Measurements from ENCODE around the gene PRSS3.
A peak's percentile ranks its signal among the peaks of the same experiment; 100 is the strongest.
"Not testable (repeated sequence)": the region's sequence is repeated elsewhere in the genome, so short reads cannot be mapped to it uniquely, and the experiment has no call there.

PRSS3 gene

GRCh38 chr9:33787839-33788238, 7.5 kb upstream of the PRSS3 start:
- no peak for DNase-seq

GRCh38 chr9:33789429-33789828, 5.9 kb upstream of the PRSS3 start:
- DNase-seq = not testable (repeated sequence)

- DNase-seq = no peak
Observed at GRCh38 chr9:33791117-33791516, 4.2 kb upstream of the PRSS3 start.

GRCh38 chr9:33793496-33793895, 1.9 kb upstream of the PRSS3 start:
- not testable (repeated sequence) for DNase-seq

- DNase-seq = no peak
Observed at GRCh38 chr9:33794560-33794959, 801 bp upstream of the PRSS3 start.

GRCh38 chr9:33795819-33796218, 458 bp downstream of the PRSS3 start:
- no peak for DNase-seq

- not testable (repeated sequence) for DNase-seq
Observed at GRCh38 chr9:33796679-33797078, 1.3 kb downstream of the PRSS3 start.

GRCh38 chr9:33797837-33798236, 2.5 kb downstream of the PRSS3 start:
- no peak for DNase-seq

GRCh38 chr9:33798545-33798944, 3.2 kb downstream of the PRSS3 start:
- no peak for DNase-seq

- no peak for DNase-seq
Observed at GRCh38 chr9:33799928-33800704, 4.8 kb downstream of the PRSS3 start.

GRCh38 chr9:33800886-33801285, 5.5 kb downstream of the PRSS3 start:
- no peak for DNase-seq

GRCh38 chr9:33801943-33802500, 6.7 kb downstream of the PRSS3 start:
- DNase-seq = not testable (repeated sequence)

- DNase-seq = not testable (repeated sequence)
Observed at GRCh38 chr9:33804196-33804595, 8.8 kb downstream of the PRSS3 start.

- DNase-seq = not testable (repeated sequence)
Observed at GRCh38 chr9:33807156-33807555, 11.8 kb downstream of the PRSS3 start.

- DNase-seq = not testable (repeated sequence)
Observed at GRCh38 chr9:33808979-33809322, 13.6 kb downstream of the PRSS3 start.

- DNase-seq = no peak
Observed at GRCh38 chr9:33809506-33809905, 14.1 kb downstream of the PRSS3 start.

GRCh38 chr9:33813712-33814641, 18.6 kb downstream of the PRSS3 start:
- DNase-seq = no peak

GRCh38 chr9:33815781-33816180, 20.4 kb downstream of the PRSS3 start:
- DNase-seq = no peak

- peak; percentile 64 for DNase-seq
Observed at GRCh38 chr9:33816327-33817252, 21.2 kb downstream of the PRSS3 start, which contains the start of gene UBE2R2. Gene UBE2R2 (plus strand): TSS chr9:33817160. CDS start chr9:33817758, 598 bp downstream.

- DNase-seq = no peak
Observed at GRCh38 chr9:33817327-33818166, 22.2 kb downstream of the PRSS3 start.

- no peak for DNase-seq
Observed at GRCh38 chr9:33818167-33818846, 22.9 kb downstream of the PRSS3 start.
